Endodermal cell (in vitro differentiated cells): ENCODE measurements around the gene ZNF423. TPM values are rescaled to one million over a fixed set of nuclear protein-coding genes. Genes with fewer than 3 reads are reported as not detected.

Experiments
- DNase-seq: peaks from one replicate; pipeline ENCODE4 v3.0.0-alpha.2; 2017
- H3K27ac ChIP-seq: 2 replicates; pipeline ENCODE4 v1.5.1; 2013; ENCODE audit warnings: mild to moderate bottlenecking, low read depth, low read length, moderate library complexity
- H3K27me3 ChIP-seq: 2 replicates; pipeline ENCODE4 v1.6.1; 2013; ENCODE audit warnings: mild to moderate bottlenecking, low read length, moderate library complexity; ENCODE audit not compliant: insufficient read depth, control insufficient read depth, poor library complexity, severe bottlenecking
- H3K36me3 ChIP-seq: 2 replicates; pipeline ENCODE4 v1.7.0; 2013; ENCODE audit warnings: mild to moderate bottlenecking, low read length, moderate library complexity; ENCODE audit not compliant: control insufficient read depth, insufficient read depth
- H3K4me1 ChIP-seq: one replicate; pipeline ENCODE4 v1.7.0; 2013; ENCODE audit warnings: low read length; ENCODE audit not compliant: control insufficient read depth, insufficient read depth
- H3K4me3 ChIP-seq: 2 replicates; pipeline ENCODE4 v1.5.1; 2013; ENCODE audit warnings: mild to moderate bottlenecking, low read length, moderate library complexity
- H3K9ac ChIP-seq: 2 replicates; pipeline ENCODE4 v1.6.1; 2013; ENCODE audit warnings: mild to moderate bottlenecking, low read length, moderate library complexity; ENCODE audit not compliant: poor library complexity, severe bottlenecking; ENCODE audit errors: extremely low read depth
- H3K9me3 ChIP-seq: 2 replicates; pipeline ENCODE4 v1.6.1; 2013; ENCODE audit warnings: mild to moderate bottlenecking, low read length, moderate library complexity; ENCODE audit not compliant: control insufficient read depth
- H3K27ac Mint-ChIP-seq: 2 replicates; pipeline ENCODE4 v1.8.0; 2020; ENCODE audit warnings: mixed read lengths
- H3K27me3 Mint-ChIP-seq: 2 replicates; pipeline ENCODE4 v1.8.0; 2021; ENCODE audit warnings: mild to moderate bottlenecking, mixed read lengths; ENCODE audit not compliant: insufficient read depth
- H3K36me3 Mint-ChIP-seq: 2 replicates; pipeline ENCODE4 v1.8.0; 2020; ENCODE audit warnings: low read depth, mixed read lengths
- H3K4me1 Mint-ChIP-seq: 2 replicates; pipeline ENCODE4 v1.8.0; 2020; ENCODE audit warnings: mixed read lengths
- H3K4me3 Mint-ChIP-seq: 2 replicates; pipeline ENCODE4 v1.8.0; 2020; ENCODE audit warnings: mild to moderate bottlenecking, moderate library complexity, mixed read lengths
- H3K9me3 Mint-ChIP-seq: 2 replicates; pipeline ENCODE4 v1.8.0; 2020; ENCODE audit warnings: mild to moderate bottlenecking, mixed read lengths
- CTCF ChIP-seq: fragments of 200-600 bp; sonication (generic); conservative IDR thresholded peaks from 2 replicates; pipeline ENCODE4 v1.5.0; 2021; ENCODE audit warnings: antibody characterized with exemption, mild to moderate bottlenecking
- WGBS, 2 experiments: methylation state at CpG; one replicate each; pipeline versions ENCODE4 v1.1.5 to v1.1.7; 2013; ENCODE audit warnings: missing lambda C conversion rate in 2 of 2, mixed read lengths in 1 of 2; ENCODE audit not compliant: insufficient coverage in 1 of 2, insufficient read length in 1 of 2; 5-methylcytosine and 5-hydroxymethylcytosine counted together
- total RNA-seq, 2 donors: library from RNA; stranded (reverse); fragmentation: NEBNext Ultra II Directional in 1 of 2; extraction: Animal tissue kit (Norgen Biotek cat#: 25700) in 1 of 2; gene quantifications; 2 replicates in 1 of 2; 3 replicates in 1 of 2; pipeline ENCODE4 v1.2.1, GENCODE V29; 2021

The ZNF423 gene
- total RNA-seq, 2 donors from 2014 or later: 30.3 to 41.9 TPM

DNA sequence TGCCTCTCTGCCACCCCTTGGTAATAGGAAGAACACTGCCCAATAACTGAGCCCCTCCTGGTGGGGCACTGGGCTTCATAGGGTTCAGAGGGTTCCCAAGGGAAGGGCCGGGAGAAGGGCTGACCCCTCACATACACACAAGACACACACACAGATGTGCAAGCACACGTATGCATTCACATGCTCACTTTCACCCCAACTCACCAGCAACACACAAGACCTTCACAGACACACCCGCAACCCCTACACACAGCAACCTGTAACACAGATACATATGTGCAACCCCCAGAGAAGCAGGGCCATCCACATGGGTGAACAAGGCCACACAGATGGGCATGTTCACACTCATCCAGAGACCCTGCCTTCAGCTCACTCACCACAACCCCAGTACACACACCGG lies 225.1 kb downstream of the ZNF423 start:
- WGBS, 2 experiments: 98% methylated on average over 4 of the region's 4 CpGs; no CpG with 5 or more reads in 1 of the 2 experiments
- H3K4me3 ChIP-seq: no peak overlapping the region
- H3K4me3 Mint-ChIP-seq: no peak overlapping the region
- no peak overlapping the region for H3K9ac ChIP-seq
- no peak overlapping the region for H3K27ac ChIP-seq
- DNase-seq: peak; percentile 27
- H3K27me3 Mint-ChIP-seq: no peaks in the 10 kb centered on the region
- H3K9me3 ChIP-seq: peaks cover 14% of the 10 kb centered on the region
- H3K27ac Mint-ChIP-seq: no peak overlapping the region
- H3K4me1 ChIP-seq: no peaks in the 10 kb centered on the region
- no peaks in the 10 kb centered on the region for H3K4me1 Mint-ChIP-seq
- H3K36me3 ChIP-seq: peaks cover 7% of the 10 kb centered on the region
- no peaks in the 10 kb centered on the region for H3K27me3 ChIP-seq
- no peak for TF ChIP-seq CTCF
- H3K9me3 Mint-ChIP-seq: no peaks in the 10 kb centered on the region
- H3K36me3 Mint-ChIP-seq: peaks cover 5% of the 10 kb centered on the region

GRCh38 chr16:49629851-49630250 lies 226.1 kb downstream of the ZNF423 start:
- Mint-ChIP-seq H3K27ac (no peak overlapping the region), H3K9me3 (no peaks in the 10 kb centered on the region), H3K27me3 (no peaks in the 10 kb centered on the region), H3K4me1 (no peaks in the 10 kb centered on the region), H3K4me3 (no peak overlapping the region), H3K36me3 (peaks cover 1% of the 10 kb centered on the region)
- no peaks in the 10 kb centered on the region for H3K27me3 ChIP-seq
- 90 to 96% methylated on average over 5 to 7 of the region's 7 CpGs for WGBS, 2 experiments
- no peak for DNase-seq
- no peak overlapping the region for H3K4me3 ChIP-seq
- no peaks in the 10 kb centered on the region for H3K4me1 ChIP-seq
- peaks cover 5% of the 10 kb centered on the region for H3K36me3 ChIP-seq
- H3K9ac ChIP-seq: no peak overlapping the region
- TF ChIP-seq CTCF: no peak
- no peak overlapping the region for H3K27ac ChIP-seq
- H3K9me3 ChIP-seq: peaks cover 14% of the 10 kb centered on the region

GRCh38 chr16:49628148-49628547 lies 227.8 kb downstream of the ZNF423 start:
- H3K36me3 Mint-ChIP-seq: peaks cover 7% of the 10 kb centered on the region
- no peak overlapping the region for H3K9ac ChIP-seq
- H3K4me3 ChIP-seq: no peak overlapping the region
- no peaks in the 10 kb centered on the region for H3K27me3 ChIP-seq
- H3K36me3 ChIP-seq: peaks cover 4% of the 10 kb centered on the region
- peak; percentile 2 for DNase-seq
- no peak for TF ChIP-seq CTCF
- H3K27ac Mint-ChIP-seq: no peak overlapping the region
- H3K27ac ChIP-seq: no peak overlapping the region
- 95 to 98% methylated on average over 3 of the region's 3 CpGs for WGBS, 2 experiments
- no peaks in the 10 kb centered on the region for H3K9me3 Mint-ChIP-seq
- no peaks in the 10 kb centered on the region for H3K4me1 ChIP-seq
- H3K27me3 Mint-ChIP-seq: no peaks in the 10 kb centered on the region
- no peaks in the 10 kb centered on the region for H3K4me1 Mint-ChIP-seq
- H3K9me3 ChIP-seq: peaks cover 14% of the 10 kb centered on the region
- H3K4me3 Mint-ChIP-seq: no peak overlapping the region
